ENCODE data around the gene FAM162A.

The FAM162A gene

GRCh38 chr3:122389197-122389596 lies 5.2 kb downstream of the FAM162A start:
- no peak for DNase-seq

DNA sequence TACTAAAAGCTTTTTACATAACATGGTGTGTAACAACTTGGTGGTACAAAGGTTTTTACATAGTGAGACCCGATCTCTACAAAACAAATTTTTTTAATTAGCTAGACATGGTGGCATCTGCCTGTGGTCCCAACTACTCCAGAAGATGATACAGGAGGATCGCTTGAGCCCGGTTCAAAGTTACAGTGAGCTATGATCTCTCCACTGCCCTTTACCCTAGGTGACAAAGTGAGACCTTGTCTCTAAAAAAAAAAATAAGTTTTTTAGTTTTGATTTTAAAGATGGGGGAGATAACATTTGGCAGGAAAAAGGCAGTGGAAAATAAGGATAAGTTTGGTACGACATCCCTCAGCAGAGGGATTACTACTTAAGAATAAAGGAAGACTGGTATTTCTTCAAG lies 5.9 kb downstream of the FAM162A start:
- DNase-seq = no peak

DNA sequence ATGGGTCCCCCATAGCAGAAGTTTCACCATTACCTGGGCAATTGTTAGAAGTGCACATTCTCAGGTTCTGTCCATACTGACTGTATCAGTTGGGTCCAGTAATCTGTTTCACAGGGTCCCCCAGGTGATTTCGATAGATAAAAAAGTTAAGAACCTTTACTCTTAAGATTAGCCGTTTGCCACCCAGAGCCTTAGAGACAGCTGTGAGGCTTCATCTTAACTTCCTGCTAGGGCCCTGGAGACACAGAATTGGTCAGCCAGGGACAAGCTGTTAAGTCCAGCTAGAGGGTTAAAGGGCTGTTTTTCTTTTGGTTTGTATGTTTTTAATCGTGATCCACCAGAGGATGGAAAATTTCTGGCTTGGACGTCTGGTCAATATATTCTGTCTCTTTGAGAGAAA lies 6.7 kb downstream of the FAM162A start:
- no peak for DNase-seq

GRCh38 chr3:122391681-122392446 lies 7.9 kb downstream of the FAM162A start:
- DNase-seq = no peak

DNA sequence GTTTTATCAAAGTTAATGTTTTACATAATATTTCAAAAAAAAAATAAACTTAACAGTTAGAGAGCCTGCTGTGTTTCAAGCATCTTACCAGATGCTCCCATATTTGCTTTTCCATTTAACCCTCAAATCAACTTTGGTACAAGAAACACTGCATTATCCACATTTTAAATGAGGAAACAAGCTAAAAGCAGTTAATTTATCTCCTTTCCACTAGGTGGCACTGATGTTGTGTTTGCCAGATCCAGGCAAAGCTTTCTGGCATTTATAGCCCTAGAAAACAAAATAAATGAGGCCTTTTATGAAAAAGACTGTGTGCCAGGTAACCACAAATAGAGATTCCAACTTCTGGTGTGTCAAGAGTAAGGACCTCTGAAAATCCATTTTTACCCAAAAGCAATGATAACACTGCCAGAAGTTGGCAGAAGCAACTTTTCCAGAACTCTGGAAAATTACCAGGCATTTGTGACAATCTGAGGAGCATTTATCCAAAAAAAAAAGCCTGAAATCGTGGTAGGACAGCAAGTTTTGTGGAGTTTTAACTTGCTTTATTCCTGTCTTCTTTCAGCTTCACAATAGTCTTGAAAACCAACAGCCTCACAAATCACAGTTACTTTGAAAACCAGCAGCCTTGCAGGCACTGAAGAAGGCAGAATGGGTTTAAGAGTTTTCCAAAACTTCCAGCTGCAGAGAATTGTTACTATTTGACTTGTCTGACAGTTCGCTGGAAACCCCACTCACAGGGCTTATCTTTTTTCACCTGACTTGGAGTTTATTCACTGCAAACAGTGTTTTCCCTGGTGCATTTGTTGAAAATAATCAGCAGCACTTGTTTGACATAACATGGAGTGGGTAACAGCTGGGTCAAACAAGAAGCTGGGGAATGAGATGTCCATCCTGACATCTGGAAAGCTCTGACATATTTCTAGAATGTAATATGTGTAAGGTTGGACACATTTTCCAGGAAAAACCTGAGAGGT lies 9.2 kb downstream of the FAM162A start:
- DNase-seq = peak; percentile 51 to 68

- DNase-seq = no peak
Observed at GRCh38 chr3:122394173-122394572, 10.2 kb downstream of the FAM162A start.

GRCh38 chr3:122395582-122395981 lies 11.6 kb downstream of the FAM162A start:
- DNase-seq = no peak

DNA sequence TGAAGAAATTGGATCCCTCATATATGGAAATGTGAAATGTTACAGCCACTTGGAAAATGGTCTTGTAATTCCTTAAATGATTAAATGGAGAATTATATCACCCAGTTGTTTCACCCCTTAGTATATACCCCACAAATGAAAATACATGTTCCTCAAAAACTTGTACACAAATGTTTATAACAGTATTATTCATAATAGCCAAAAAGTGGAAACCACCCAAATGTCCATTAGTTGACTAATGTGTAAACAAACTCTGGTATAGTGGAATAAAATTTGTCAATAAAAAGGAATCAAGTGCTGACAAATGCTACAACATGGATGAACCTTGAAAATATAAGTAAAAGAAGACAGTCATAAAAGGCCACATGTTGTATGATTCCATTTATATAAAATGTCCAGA lies 12.5 kb downstream of the FAM162A start:
- DNase-seq = peak in 1 of 2 donors; percentile 39

- peak; percentile 41 to 86 for DNase-seq
Observed at GRCh38 chr3:122397201-122397600, 13.2 kb downstream of the FAM162A start.

DNA sequence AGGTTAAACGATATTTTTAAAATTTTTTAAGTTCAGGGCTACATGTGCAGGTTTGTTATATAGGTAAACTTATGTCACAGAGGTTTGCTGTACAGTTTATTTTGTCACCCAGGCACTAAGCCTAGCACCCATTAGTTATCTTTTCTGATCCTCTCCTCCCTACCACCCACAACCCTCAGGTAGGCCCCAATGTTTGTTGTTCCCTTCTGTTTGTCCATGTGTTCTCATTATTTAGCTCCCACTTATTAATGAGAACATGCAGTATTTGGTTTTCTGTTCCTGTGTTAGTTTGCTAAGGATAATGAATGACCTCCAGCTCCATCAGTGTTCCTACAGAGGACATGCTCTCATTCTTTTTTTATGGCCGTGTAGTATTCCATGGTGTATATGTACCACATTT lies 14.9 kb downstream of the FAM162A start:
- no peak for DNase-seq

- DNase-seq = no peak
Observed at GRCh38 chr3:122403489-122403888, 19.5 kb downstream of the FAM162A start.

DNA sequence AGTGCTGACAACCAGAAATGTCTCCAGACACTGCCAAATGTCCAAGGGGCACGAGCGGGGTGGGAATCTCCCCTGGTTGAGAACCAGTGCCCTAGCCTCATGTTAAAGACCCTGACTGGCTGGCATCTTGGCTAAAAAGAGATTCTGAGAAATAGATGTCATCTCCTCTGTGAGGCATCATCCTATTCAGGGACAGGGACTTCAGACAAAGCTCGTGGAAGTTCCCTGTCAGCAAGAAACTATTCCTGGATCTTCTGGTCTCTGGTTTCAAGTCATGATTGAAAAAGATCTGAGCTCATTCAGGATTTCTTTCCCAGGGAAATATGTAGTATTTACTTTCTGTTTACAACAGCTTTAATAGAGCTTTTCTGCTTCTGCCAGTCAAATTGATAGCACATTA lies 21.0 kb downstream of the FAM162A start:
- DNase-seq = no peak

DNA sequence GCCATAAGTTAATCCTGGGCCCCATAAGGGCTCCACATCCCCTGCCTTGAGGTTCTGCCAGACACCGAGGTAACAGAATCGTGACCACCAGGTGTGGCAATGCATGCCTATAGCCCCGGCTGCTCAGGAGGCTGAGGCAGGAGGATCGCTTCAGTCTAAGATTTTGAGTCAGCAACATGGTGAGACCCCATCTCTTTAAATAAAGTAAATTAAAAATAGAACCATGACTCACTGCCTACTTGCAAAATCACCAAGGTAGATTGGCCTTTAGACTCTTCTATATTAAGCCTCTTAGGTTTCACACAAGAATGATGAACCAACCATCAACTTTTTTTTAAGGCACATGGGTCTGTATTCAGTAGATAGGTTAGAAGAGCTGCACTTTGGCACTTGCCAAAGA lies 22.2 kb downstream of the FAM162A start:
- no peak for DNase-seq

DNA sequence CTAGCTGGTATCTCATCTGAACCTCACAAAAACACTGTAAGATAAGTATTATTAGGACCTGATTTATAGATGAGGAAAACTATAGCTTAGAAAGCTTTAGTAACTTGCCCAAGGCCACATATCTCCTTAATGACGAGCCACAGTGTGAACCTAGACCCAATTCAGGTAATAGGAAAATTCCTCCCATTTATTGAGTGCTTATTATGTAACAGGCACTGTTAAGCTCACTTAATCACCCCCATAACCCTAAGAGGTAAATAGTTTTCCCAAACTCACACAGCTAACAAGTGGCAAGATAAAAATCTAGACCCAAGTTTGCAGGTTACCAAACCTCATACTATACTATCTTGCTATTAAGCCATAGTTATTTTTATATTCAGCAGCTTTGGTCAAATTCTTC lies 24.0 kb downstream of the FAM162A start:
- DNase-seq = no peak

GRCh38 chr3:122409446-122409845 lies 25.5 kb downstream of the FAM162A start:
- peak in 1 of 2 donors; percentile 25 for DNase-seq

GRCh38 chr3:122410111-122410510 lies 26.1 kb downstream of the FAM162A start:
- DNase-seq = no peak

- no peak for DNase-seq
Observed at GRCh38 chr3:122410639-122411038, 26.7 kb downstream of the FAM162A start.

GRCh38 chr3:122414391-122414790 lies 30.4 kb downstream of the FAM162A start:
- DNase-seq = no peak

GRCh38 chr3:122415104-122415744 lies 31.2 kb downstream of the FAM162A start:
- DNase-seq = peak; percentile 32 to 40

DNA sequence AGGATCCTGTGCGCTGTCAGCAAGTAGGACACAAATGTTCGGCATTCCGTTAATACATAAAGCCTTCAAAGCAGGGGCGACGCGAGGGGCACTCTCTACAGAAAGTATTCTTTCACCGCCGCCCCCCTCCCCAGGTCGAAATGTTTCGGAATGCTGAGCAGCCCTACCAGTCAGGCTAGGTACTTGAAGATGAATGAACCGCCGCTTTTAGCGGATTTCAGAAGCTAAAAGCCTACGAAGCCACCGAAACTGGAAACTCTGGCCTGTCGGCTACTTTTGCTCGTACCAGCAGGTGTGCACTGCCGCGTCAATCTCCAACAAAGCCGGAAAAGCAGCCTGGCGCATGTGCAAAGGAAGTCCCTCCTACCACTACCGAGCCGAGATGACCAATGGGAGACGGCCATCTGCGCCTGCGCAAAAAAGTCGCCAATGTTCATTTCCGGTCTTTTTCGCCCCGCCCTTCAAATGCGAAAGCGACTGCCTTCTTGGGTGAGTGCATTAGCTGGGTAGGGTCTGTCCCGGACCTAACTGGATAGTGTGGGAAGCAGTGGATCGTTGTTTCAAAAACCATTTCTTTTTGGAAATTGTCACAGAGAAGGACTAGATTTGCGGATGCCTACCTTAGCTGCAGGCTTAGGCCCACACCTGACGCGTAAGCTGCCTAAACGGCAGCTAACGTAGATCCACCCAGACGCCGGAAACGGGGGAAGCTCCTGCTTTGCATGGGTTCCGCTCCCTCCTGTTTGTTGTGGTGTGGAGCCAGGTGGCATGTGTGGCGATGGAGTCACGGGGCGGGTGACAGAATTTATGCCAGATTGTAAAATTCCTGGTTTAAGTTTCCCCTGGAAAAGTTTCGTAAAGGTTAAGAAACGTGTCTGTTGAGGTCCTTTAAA lies 32.0 kb downstream of the FAM162A start, which contains the start of gene WDR5B:
Gene WDR5B, minus strand, starts transcription at position 301 of the 893 bp plus-strand sequence. CDS start 534 bp downstream, outside the sequence.
- DNase-seq = peak; percentile 96 to 100

DNA sequence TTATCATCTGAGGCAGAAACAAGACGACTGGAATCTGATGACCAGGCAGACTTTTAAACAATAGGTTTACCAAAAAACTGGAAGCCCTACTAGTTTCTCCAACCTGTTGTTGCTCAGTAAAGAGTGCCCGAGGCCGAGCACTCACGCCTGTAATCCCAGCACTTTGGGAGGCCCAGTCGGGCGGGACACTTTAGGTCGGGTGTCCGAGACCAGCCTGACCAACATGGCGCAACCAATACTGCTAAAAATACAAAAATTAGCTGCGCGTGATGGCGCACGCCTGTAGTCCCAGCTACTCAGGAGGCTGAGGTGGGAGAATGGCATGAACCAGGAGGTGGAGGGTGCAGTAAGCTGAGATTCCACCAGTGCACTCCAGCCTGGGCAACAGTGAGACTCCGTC lies 33.0 kb downstream of the FAM162A start:
- DNase-seq = no peak

DNA sequence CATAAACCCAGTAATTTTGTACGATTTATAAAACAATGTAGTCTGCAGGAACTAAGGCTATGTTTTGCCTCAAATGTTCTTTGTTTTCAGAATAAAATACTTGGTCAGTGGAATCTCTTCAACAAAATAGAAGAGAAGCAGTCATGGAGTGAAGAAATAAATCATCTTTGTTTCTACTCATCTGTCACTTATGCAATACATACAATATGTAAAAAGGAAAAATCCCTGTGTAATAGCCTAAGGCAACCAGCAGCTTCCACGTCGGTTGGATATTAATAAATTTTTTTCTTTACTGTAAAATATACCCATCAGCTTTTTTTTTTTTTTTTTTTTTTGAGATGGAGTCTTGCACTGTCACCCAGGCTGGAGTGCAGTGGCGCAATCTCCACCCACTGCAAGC lies 37.1 kb downstream of the FAM162A start:
- peak; percentile 38 to 48 for DNase-seq
